HCEC 1CT (cell line): ENCODE results near the gene MRPL49.
"Not testable (repeated sequence)": the region's sequence is repeated elsewhere in the genome, so short reads cannot be mapped to it uniquely, and the experiment has no call there.

Experiments used
- DNase-seq: peaks from one replicate; pipeline ENCODE4 v3.0.0-alpha.2; 2017

MRPL49 gene

GRCh38 chr11:65134952-65135632 lies 13.0 kb downstream of the MRPL49 start:
- DNase-seq, result peak; percentile 95

DNA sequence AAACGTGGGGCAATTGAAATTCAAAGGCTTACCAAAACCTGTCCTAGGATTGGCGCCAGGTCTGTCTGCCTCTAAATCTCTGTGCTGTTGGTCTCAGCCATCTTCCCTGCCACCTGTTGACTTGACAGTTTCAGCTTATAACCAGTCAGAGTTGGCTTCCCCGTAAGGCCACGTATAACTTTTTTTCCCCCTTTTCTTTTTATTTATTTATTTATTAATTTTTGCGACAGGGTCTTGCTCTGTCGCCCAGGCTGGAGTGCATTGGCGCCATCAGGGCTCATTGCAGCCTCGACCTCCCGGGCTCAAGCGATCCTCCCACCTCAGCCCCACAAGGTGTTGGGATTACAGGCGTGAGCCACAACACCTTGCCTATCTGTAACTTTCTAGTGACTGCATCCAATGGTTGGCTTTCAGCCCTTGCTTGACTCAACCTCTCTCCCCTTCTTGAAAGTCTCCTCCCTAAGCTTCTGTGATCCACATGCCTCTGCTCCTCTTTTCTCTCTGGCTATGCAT lies 13.6 kb downstream of the MRPL49 start:
- DNase-seq, result no peak

DNA sequence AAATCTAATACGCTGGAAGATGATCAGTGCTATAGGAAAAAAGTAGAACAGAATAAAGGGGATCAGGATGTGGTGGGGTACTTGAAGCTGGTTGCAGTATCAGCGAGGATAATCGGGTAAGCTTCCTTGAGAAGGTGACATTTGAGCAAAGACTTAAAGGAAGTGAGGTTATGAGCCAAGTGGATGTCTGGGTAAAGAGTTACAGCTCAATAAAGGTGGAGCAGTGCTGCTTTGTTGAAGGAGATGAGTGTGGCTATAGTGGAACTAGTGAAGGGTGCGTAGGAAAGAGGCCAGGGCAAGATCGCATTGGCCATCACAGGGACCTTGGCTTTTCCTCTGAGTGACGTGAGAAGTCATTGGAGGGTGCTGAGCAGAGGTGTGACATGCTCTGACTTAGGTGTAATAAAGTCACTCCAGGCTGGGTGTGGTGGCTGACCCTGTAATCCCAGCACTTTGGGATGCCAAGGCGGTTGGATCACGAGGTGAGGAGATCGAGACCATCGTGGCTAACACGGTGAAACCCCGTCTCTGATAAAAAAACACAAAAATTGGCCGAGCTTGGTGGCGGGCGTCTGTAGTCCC lies 14.5 kb downstream of the MRPL49 start:
- DNase-seq, result no peak

- no peak for DNase-seq
These were observed 19.9 kb downstream of the MRPL49 start for GRCh38 chr11:65141896-65142494.

- no peak for DNase-seq
These were observed 25.4 kb downstream of the MRPL49 start for GRCh38 chr11:65147352-65148075.

GRCh38 chr11:65148657-65149056 lies 26.5 kb downstream of the MRPL49 start:
- DNase-seq, result no peak

- not testable (repeated sequence) for DNase-seq
These were observed 28.0 kb downstream of the MRPL49 start for GRCh38 chr11:65150131-65150508.

DNA sequence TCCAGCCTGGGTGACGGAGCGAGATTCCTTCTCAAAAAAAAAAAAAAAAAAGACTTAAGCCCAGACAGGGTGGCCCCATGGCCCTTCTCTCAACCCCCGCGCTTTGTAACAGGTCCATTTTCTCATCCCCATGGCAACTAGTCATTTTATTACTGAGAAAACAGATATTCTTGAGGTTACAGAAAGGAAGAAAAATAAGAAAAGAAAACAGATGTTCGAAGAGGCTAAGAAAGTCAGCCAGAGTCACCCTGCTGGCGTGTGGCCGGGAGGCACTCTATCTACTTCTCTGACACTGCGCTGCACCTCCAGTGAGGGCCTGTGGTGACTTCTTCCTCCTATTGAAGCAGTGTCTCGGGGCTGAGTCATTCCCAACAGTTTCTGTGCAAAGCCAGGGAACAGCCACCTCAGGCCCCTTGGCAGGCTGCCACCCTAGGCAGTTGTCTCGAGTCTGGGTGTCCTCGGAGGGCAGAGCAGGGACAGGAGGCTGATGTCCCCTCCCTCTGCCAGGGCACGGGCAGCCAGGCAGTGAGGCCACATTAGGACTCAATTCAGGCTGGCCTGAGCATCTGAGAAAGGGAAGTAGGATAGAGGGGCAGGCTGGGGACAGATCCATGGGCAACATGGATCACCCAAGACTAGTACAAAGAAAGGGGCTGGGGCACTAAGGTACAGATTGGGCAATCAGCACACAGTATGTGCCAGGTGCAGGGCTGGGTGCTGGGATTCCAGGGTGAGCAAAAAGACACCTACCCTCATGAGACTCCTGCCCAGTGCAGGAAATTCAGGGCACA lies 28.6 kb downstream of the MRPL49 start:
- DNase-seq, result peak; percentile 58

GRCh38 chr11:65151331-65151899 lies 29.3 kb downstream of the MRPL49 start:
- DNase-seq, result no peak

GRCh38 chr11:65152122-65152521 lies 30.0 kb downstream of the MRPL49 start:
- no peak for DNase-seq

DNA sequence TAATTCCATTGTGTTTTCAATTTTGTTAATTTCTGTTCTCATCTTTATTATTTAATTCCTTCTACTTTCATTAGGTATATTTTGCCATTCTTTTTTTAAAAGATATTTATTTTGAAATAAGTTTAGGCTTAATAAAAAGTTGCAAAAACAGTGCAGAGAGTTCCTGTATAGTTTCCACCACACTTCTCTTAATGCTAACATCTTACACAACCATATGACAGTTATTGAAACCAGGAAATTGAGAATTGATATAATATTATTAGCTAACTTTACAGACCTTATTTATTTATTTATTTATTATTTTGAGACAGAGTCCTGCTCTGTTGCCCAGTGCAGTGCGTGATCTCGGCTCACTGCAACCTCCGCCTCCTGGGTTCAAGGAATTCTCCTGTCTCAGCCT lies 34.1 kb downstream of the MRPL49 start:
- DNase-seq, result no peak

DNA sequence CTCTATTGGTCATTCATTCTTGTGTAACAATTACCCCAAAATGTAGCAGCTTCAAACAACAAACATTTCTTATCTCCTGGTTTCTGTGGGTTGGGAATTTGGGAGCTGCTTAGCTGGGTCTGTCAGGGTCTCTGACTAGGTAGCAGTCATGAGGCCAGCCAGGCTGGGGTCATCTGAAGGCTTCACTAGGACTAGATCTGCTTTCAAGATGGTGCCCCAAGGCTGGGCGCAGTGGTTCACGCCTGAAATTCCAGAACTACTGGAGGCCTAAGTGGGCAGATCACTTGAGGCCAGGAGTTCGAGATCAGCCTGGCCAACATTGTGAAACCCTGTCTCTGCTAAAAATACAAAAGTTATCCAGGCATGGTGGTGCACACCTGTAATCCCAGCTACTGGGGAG lies 34.8 kb downstream of the MRPL49 start:
- no peak for DNase-seq

GRCh38 chr11:65157336-65157735 lies 35.2 kb downstream of the MRPL49 start:
- no peak for DNase-seq

- no peak for DNase-seq
These were observed 36.9 kb downstream of the MRPL49 start for GRCh38 chr11:65159012-65159411.

- DNase-seq, result no peak
These were observed 38.5 kb downstream of the MRPL49 start for GRCh38 chr11:65160643-65161042.

- DNase-seq, result no peak
These were observed 41.6 kb downstream of the MRPL49 start for GRCh38 chr11:65163684-65164083.

DNA sequence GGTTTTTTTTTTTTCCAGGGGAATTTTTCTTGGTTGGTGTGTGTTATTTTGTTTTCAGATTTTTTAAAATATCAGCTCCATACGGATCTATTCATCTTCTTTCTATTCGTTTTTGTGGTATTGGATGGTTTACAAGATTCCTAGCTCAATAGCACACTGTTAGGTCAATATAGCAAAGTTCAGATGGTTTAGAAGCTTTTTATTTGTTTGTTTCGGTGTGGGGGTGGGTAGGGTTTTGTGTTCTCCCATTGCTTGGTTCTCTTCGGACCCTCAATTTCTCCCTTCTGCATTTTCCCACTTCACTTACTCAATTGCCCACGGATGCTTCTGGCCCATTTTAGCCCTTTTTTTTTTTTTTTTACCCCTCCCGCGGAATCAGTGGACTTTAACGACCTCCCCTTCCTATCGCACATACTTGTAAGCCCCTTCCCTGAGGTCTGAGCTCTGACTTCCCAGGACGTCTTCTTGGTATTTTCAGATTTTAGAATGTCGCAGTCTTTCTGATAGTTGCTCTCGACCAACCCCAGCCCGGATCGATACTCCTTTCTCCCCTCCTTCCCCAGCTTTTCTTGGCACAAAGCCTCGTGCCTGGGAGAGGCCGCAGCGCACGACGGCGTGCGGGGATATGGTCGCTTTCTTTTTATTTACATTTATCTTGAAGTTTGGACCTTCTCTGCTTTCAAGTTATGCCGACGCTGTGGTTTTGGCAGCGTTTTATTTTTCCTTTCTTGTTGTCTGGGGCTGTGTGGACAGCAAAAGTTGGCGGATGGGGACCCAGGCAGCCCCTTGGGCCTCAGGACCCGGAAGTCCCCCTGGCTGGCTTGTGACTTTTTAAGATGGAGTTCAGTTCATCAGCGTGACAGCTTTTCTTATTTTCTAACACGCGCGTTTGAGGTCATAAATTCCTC lies 43.5 kb downstream of the MRPL49 start:
- no peak for DNase-seq

GRCh38 chr11:65166893-65167292 lies 44.8 kb downstream of the MRPL49 start:
- no peak for DNase-seq

- DNase-seq, result no peak
These were observed 45.5 kb downstream of the MRPL49 start for GRCh38 chr11:65167656-65168055.

DNA sequence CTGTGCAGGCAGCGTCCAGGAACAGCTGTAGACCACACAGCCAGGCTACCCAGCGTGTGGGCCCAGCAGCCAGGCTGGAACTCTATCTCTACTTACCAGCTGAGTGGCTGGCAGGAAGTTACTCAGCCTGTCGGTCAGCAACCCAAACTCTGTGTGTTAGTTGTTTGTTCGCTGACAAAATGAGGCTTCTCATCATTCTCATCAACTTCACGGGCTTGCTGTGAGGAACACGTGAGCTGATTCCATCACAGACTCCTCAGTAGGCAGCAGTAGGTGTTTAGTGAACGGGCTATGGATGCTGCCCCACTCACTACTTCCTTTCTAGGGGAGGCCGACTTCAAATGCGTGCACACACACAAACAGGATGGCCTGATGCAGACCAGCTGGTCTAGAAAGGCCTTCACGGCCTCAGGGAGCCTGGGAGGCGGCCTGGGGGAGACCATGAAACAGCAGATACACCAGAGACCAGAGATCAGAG lies 47.1 kb downstream of the MRPL49 start:
- peak; percentile 9 for DNase-seq

- no peak for DNase-seq
These were observed 48.0 kb downstream of the MRPL49 start, which contains the start of gene SPDYC for GRCh38 chr11:65170058-65170534. Gene SPDYC (plus strand): TSS chr11:65170233. CDS start chr11:65171358, 1,125 bp downstream.
